Occipital lobe (tissue), 3 donors: ENCODE data around the gene CCDC121. TPM values are rescaled to one million over a fixed set of nuclear protein-coding genes. Genes with fewer than 3 reads are reported as not detected.

ENCODE experiments used
- DNase-seq: peaks from one replicate; lab custom pipeline; 2025; lab: John Stamatoyannopoulos, UW
- small RNA-seq: library from RNA; depleted of rRNA; stranded (forward); fragments of <200 nt; gene quantifications from one replicate; pipeline ENCODE3, GENCODE V24; 2014
- total RNA-seq: library from RNA; depleted of rRNA; stranded (reverse); fragments of >200 nt; gene quantifications from one replicate; pipeline ENCODE4 v1.2.3, GENCODE V29; 2014

The CCDC121 gene
- total RNA-seq, 1 donor from 2014 or later = 5.9 TPM

- DNase-seq = peak; percentile 80
These were observed 46.0 kb downstream of the CCDC121 start, which contains the start of gene ZNF512 for GRCh38 chr2:27582695-27583389. Gene ZNF512, plus strand, starts transcription at chr2:27583042. Its CDS starts 71 bp downstream, at chr2:27583113.

GRCh38 chr2:27582129-27582694, 46.6 kb downstream of the CCDC121 start:
- DNase-seq = no peak

- no peak for DNase-seq
These were observed 47.2 kb downstream of the CCDC121 start for GRCh38 chr2:27581417-27582128.

Small RNA genes within 50 kb of the gene (small RNA-seq; reads per million reads assigned to genes)
- not detected for gene RF00340

Other genes starting within 250 kb of the CCDC121 start
- 12.0 TPM for gene ZNF513, start 248.3 kb downstream of the CCDC121 start, total RNA-seq
- 58.0 TPM for gene PPM1G, start 219.4 kb downstream of the CCDC121 start, total RNA-seq
- 58.8 TPM for gene NRBP1, start 200.4 kb downstream of the CCDC121 start, total RNA-seq
- gene KRTCAP3, start 186.6 kb downstream of the CCDC121 start, total RNA-seq = not detected
- gene IFT172, start 139.3 kb downstream of the CCDC121 start, total RNA-seq = 28.5 TPM
- 41.3 TPM for gene FNDC4, start 133.8 kb downstream of the CCDC121 start, total RNA-seq
- 0.16 TPM for gene GCKR, start 132.2 kb downstream of the CCDC121 start, total RNA-seq
- 55.8 TPM for gene ZNF512, start 46.0 kb downstream of the CCDC121 start, total RNA-seq
- 29.6 TPM for gene GPN1, start within 50 bp of the CCDC121 start, total RNA-seq
- gene SUPT7L, start 34.6 kb upstream of the CCDC121 start, total RNA-seq = 26.0 TPM
- 30.4 TPM for gene SLC4A1AP, start 34.9 kb upstream of the CCDC121 start, total RNA-seq
- 39.1 TPM for gene MRPL33, start 142.7 kb upstream of the CCDC121 start, total RNA-seq